Lung (tissue), 12 donors: Measurements from ENCODE around the gene FBLN1. TPM values are rescaled to one million over a fixed set of nuclear protein-coding genes. Genes with fewer than 3 reads are reported as not detected.

Experiments used
- ATAC-seq: fragments of 200-7000 bp; cut with Tn5 transposase; one replicate; pipeline ENCODE4 v1.9.1; 2020; ENCODE audit warnings: moderate number of reproducible peaks; ENCODE audit not compliant: insufficient read depth, low FRiP score
- DNase-seq, 3 donors: peaks; one replicate each; pipeline ENCODE4 v3.0.0-alpha.2; 2013 to 2017
- H3K27ac ChIP-seq, 2 donors: one replicate each; pipeline ENCODE4 v1.5.1; 2013; ENCODE audit warnings: mild to moderate bottlenecking in 2 of 2, moderate library complexity in 2 of 2, control low read depth in 1 of 2, inconsistent platforms in 1 of 2, low read depth in 1 of 2, low read length in 1 of 2
- H3K27me3 ChIP-seq, 3 donors: one replicate each; pipeline ENCODE4 v1.5.1; 2013; ENCODE audit warnings: low read length in 2 of 3; ENCODE audit not compliant: control insufficient read depth in 3 of 3, insufficient read depth in 3 of 3
- H3K36me3 ChIP-seq, 4 donors: one replicate each; pipeline ENCODE4 v1.5.1; 2013; ENCODE audit warnings: low read length in 4 of 4, mild to moderate bottlenecking in 1 of 4, moderate library complexity in 1 of 4; ENCODE audit not compliant: control insufficient read depth in 4 of 4, insufficient read depth in 4 of 4
- H3K4me1 ChIP-seq, 5 donors: one replicate each; pipeline ENCODE4 v1.5.1; 2013; ENCODE audit warnings: low read length in 5 of 5, mild to moderate bottlenecking in 2 of 5, moderate library complexity in 1 of 5; ENCODE audit not compliant: control insufficient read depth in 5 of 5, insufficient read depth in 5 of 5
- H3K4me3 ChIP-seq: one replicate; pipeline ENCODE4 v1.5.1; 2013; ENCODE audit warnings: mild to moderate bottlenecking, control low read depth, moderate library complexity
- H3K9ac ChIP-seq, 2 donors: one replicate each; pipeline ENCODE4 v1.5.1; 2013; ENCODE audit warnings: low read length in 2 of 2, control low read depth in 1 of 2; ENCODE audit not compliant: insufficient read depth in 1 of 2
- H3K9me3 ChIP-seq, 4 donors: one replicate each; pipeline ENCODE4 v1.5.1; 2013; ENCODE audit warnings: low read length in 3 of 4, mild to moderate bottlenecking in 1 of 4, moderate library complexity in 1 of 4; ENCODE audit not compliant: control insufficient read depth in 4 of 4, insufficient read depth in 3 of 4
- WGBS, 2 donors: extraction: QIAGEN DNeasy Blood & Tissue Kit; methylation state at CpG; one replicate each; pipeline ENCODE4 v1.1.7; 2013; 5-methylcytosine and 5-hydroxymethylcytosine counted together
- polyA plus RNA-seq, 2 donors: library from polyadenylated mRNA; stranded (reverse); fragments of 200-250 nt; gene quantifications; one replicate each; pipeline ENCODE4 v1.2.1, GENCODE V29; 2013
- total RNA-seq, 2 donors: library from RNA; depleted of rRNA in 1 of 2; stranded (reverse); fragments of >200 nt in 1 of 2; gene quantifications; one replicate each; pipeline ENCODE4 v1.2.1, GENCODE V29; 2014 to 2021
- TF ChIP-seq, protein P1 (sequence below): IDR thresholded peaks from 2 replicates; pipeline ENCODE4 v1.5.1; 2012; ENCODE audit warnings: mild to moderate bottlenecking; ENCODE audit errors: control extremely low read depth, extremely low read depth
- donor health status: control.
- donor health status: control.
- donor health status: Bipolar disorder and iron deficiency.
- donor health status: healthy.
- donor health status: DM: yes; HTN: yes; CAD: no.

Gene FBLN1
- total and polyA plus RNA-seq, 4 donors, result 82.7 to 357 (median 233) TPM

DNA sequence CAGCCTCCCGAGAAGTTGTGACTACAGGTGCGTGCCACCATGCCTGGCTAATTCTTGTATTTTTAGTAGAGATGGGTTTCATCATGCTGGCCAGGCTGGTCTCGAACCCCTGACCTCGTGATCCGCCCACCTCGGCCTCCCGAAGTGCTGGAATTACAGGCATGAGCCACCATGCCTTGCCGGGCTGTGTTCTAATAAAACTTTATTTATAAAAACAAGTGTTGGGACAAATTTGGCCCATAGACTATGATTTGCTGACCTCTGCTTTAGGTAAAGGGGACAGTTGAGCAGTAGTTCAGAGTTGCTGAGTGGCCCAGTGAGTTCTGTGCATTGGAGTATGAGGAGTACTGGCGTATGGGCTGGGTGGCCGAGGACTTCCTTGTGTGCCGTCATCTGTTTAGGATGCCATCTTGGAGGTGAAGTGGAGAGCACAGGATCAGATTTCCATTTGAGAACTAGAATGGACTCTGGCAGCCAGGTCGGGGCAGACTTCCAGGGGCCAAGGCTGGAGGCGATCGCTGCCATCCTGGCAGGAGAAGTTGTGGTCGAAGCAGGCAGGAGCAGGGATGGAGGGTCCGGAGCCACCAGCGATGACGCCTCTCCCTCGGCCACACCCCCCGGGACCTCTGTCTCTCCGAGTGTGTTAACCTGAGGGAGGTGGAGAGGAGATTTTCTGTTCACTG, 43.8 kb downstream of the FBLN1 start:
- Histone ChIP-seq H3K4me1 (peaks cover 0 to 18% (median 0%) of the 10 kb centered on the region in 5 donors), H3K27ac (no peak overlapping the region), H3K4me3 (no peak overlapping the region), H3K9me3 (no peaks in the 10 kb centered on the region), H3K36me3 (peaks cover 0 to 83% (median 41%) of the 10 kb centered on the region in 4 donors), H3K27me3 (no peaks in the 10 kb centered on the region), H3K9ac (no peak overlapping the region)
- TF ChIP-seq, protein P1, sequence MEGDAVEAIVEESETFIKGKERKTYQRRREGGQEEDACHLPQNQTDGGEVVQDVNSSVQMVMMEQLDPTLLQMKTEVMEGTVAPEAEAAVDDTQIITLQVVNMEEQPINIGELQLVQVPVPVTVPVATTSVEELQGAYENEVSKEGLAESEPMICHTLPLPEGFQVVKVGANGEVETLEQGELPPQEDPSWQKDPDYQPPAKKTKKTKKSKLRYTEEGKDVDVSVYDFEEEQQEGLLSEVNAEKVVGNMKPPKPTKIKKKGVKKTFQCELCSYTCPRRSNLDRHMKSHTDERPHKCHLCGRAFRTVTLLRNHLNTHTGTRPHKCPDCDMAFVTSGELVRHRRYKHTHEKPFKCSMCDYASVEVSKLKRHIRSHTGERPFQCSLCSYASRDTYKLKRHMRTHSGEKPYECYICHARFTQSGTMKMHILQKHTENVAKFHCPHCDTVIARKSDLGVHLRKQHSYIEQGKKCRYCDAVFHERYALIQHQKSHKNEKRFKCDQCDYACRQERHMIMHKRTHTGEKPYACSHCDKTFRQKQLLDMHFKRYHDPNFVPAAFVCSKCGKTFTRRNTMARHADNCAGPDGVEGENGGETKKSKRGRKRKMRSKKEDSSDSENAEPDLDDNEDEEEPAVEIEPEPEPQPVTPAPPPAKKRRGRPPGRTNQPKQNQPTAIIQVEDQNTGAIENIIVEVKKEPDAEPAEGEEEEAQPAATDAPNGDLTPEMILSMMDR, result no peak
- DNase-seq (no peak), ATAC-seq (no peak)
- 88 to 95% methylated on average over 21 of the region's 21 CpGs for WGBS, 2 donors

DNA sequence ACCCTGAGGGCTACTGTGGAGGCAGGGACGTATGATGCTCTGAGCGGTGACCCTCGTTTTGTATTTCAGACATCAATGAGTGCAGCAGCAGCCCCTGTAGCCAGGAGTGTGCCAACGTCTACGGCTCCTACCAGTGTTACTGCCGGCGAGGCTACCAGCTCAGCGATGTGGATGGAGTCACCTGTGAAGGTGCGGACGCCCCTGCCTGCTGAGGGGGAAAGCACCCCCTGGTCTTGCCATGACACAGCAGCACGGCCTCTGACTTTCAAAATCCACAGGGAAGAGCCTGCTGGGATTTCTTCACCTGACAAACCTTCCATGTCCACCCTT, 44.3 kb downstream of the FBLN1 start:
- WGBS, 2 donors, result 90 to 94% methylated on average over 11 of the region's 11 CpGs
- no peak overlapping the region for H3K27ac ChIP-seq
- H3K4me3 ChIP-seq, result no peak overlapping the region
- H3K27me3 ChIP-seq, result no peaks in the 10 kb centered on the region
- DNase-seq (no peak), ATAC-seq (no peak)
- H3K4me1 ChIP-seq, result peaks cover 0 to 23% (median 0%) of the 10 kb centered on the region in 5 donors
- H3K9ac ChIP-seq, result no peak overlapping the region
- no peaks in the 10 kb centered on the region for H3K9me3 ChIP-seq
- peaks cover 0 to 83% (median 39%) of the 10 kb centered on the region in 4 donors for H3K36me3 ChIP-seq
- TF ChIP-seq, protein P1, result no peak

DNA sequence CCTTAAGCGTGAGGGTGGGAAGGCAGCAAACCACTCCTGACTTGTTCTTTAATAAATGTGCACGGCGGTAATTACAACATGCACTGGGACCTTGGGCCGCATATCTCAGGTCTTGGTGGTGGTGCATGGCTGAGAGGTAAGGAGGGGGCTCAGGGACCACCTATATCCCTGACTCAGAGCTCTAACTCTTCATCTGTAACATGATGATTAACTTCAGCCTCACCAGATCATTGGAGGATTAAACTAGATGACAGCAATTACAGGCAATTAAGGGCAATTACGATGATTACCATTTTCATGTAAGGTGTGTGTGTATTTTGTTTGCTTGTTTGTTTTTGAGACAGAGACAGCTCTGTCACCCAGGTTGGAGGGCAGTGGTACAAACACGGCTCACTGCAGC, 45.0 kb downstream of the FBLN1 start:
- peaks cover 0 to 31% (median 0%) of the 10 kb centered on the region in 5 donors for H3K4me1 ChIP-seq
- H3K27me3 ChIP-seq, result no peaks in the 10 kb centered on the region
- TF ChIP-seq, protein P1, result no peak
- H3K9me3 ChIP-seq, result no peaks in the 10 kb centered on the region
- no peak overlapping the region for H3K27ac ChIP-seq
- ATAC-seq, result no peak
- peaks cover 0 to 81% (median 35%) of the 10 kb centered on the region in 4 donors for H3K36me3 ChIP-seq
- WGBS, 2 donors, result 75 to 93% methylated on average over 6 of the region's 6 CpGs
- H3K9ac ChIP-seq, result no peak overlapping the region
- no peak for DNase-seq
- H3K4me3 ChIP-seq, result no peak overlapping the region
